ENCODE results near the gene TMEM181. TPM values are rescaled to one million over a fixed set of nuclear protein-coding genes. Genes with fewer than 3 reads are reported as not detected.

The TMEM181 gene
- total and polyA plus RNA-seq, 2 of the 13 experiments (the other 11 are each of a cell fraction or from before 2014, with no cell fraction given) = 59.1 to 108 TPM

- TF ChIP-seq ARNT2 (CRISPR knock-in tag; IDR thresholded peaks at IDR 0.05; ENCODE audit: low read depth) = peak; percentile 92
- TF ChIP-seq ZNF776 (CRISPR knock-in tag; IDR thresholded peaks at IDR 0.05) = peak; percentile 71
- peak; percentile 95 for TF ChIP-seq ZNF878 (CRISPR knock-in tag; IDR thresholded peaks at IDR 0.05)
- TF ChIP-seq ZNF850 (CRISPR knock-in tag; conservative IDR thresholded peaks at IDR 0.05) = 0 out of 2 replicates have a peak, but pooled peaks have one; percentile 35
- TF ChIP-seq BCL3 (CRISPR knock-in tag; IDR thresholded peaks at IDR 0.05) = peak; percentile 87
- peak; percentile 47; the same call in 1 of the 2 replicates for TF ChIP-seq ATF5 (CRISPR knock-in tag; IDR thresholded peaks at IDR 0.05; ENCODE audit: low read depth)
- no peak for TF ChIP-seq JUN (CRISPR knock-in tag; IDR thresholded peaks at IDR 0.05)
- TF ChIP-seq ZBTB7A (CRISPR knock-in tag; IDR thresholded peaks at IDR 0.05) = peak; percentile 74
- TF ChIP-seq RBM39 (IDR thresholded peaks at IDR 0.05; ENCODE audit: low read depth, low read length, poor library complexity, severe bottlenecking) = no peak
- peak; percentile 65; the same call in 1 of the 2 replicates for TF ChIP-seq ARNTL (CRISPR knock-in tag; IDR thresholded peaks at IDR 0.05)
- TF ChIP-seq MZF1 (CRISPR knock-in tag; IDR thresholded peaks at IDR 0.05; ENCODE audit: borderline replicate concordance) = no peak
- no peak for TF ChIP-seq TBX3 (IDR thresholded peaks at IDR 0.05; ENCODE audit: borderline replicate concordance)
- TF ChIP-seq SP2 (CRISPR knock-in tag; IDR thresholded peaks at IDR 0.05) = no peak; the same call in 1 of the 2 replicates
- no peak for TF ChIP-seq HDAC6 (IDR thresholded peaks at IDR 0.05; ENCODE audit: low read depth, low read length)
- TF ChIP-seq IRX3 (CRISPR knock-in tag; IDR thresholded peaks at IDR 0.05; ENCODE audit: borderline replicate concordance, low read depth) = peak; percentile 98
- peak; percentile 78 for TF ChIP-seq ZBTB21 (CRISPR knock-in tag; IDR thresholded peaks at IDR 0.05)
- peak; percentile 74; the same call in 1 of the 2 replicates for TF ChIP-seq TBP (CRISPR knock-in tag; IDR thresholded peaks at IDR 0.05)
- TF ChIP-seq ZNF841 (CRISPR knock-in tag; IDR thresholded peaks at IDR 0.05; ENCODE audit: borderline replicate concordance) = peak; percentile 94
- peak; percentile 100 for TF ChIP-seq ZMAT3 (CRISPR knock-in tag; conservative IDR thresholded peaks at IDR 0.05)
- TF ChIP-seq POLR2AphosphoS5 (IDR thresholded peaks at IDR 0.05; ENCODE audit: low read depth, low read length) = no peak
- TF ChIP-seq ZNF142 (CRISPR knock-in tag; IDR thresholded peaks at IDR 0.05) = peak; percentile 92
- TF ChIP-seq TBX2 (CRISPR knock-in tag; IDR thresholded peaks at IDR 0.05; ENCODE audit: borderline replicate concordance) = peak; percentile 89
Observed at GRCh38 chr6:158536084-158536890, 23.6 kb upstream of the TMEM181 start (continued).

Measured in HepG2 (cell line).